ENCODE data around the gene RNU6-1. TPM values are rescaled to one million over a fixed set of nuclear protein-coding genes. Genes with fewer than 3 reads are reported as not detected.

Gene RNU6-1
- total and polyA plus RNA-seq, 2 donors from 2014 or later, result not detected

- Histone ChIP-seq H3K9me3 (ENCODE audit: control insufficient read depth in 2 of 3, insufficient read depth in 1 of 3, low read length in 3 of 3) (no peaks in the 10 kb centered on the region), H3K27ac (ENCODE audit: low read depth in 2 of 2, low read length in 2 of 2) (no peak overlapping the region), H3K4me1 (ENCODE audit: control insufficient read depth in 2 of 3, insufficient read depth in 2 of 3, low read depth in 1 of 3, low read length in 3 of 3) (peaks cover 0 to 9% (median 0%) of the 10 kb centered on the region in 3 donors), H3K9ac (ENCODE audit: low read length in 3 of 3) (no peak overlapping the region), H3K27me3 (ENCODE audit: control insufficient read depth, insufficient read depth, low read length) (peaks cover 53% of the 10 kb centered on the region), H3K36me3 (ENCODE audit: control insufficient read depth in 2 of 3, insufficient read depth in 3 of 3, low read length in 3 of 3) (no peaks in the 10 kb centered on the region), H3K4me3 (ENCODE audit: low read length in 3 of 3) (no peak overlapping the region)
- FAIRE-seq (no peak), DNase-seq (peak in 2 of 5 donors; percentile 33 to 61)
- TF ChIP-seq CTCF (IDR thresholded peaks at IDR 0.05; ENCODE audit: borderline replicate concordance, extremely low read depth, insufficient read depth), result no peak
- intact Hi-C loops (cut with DNase I), result no loop called here
Observed at GRCh38 chr15:67826717-67827561, 12.9 kb downstream of the RNU6-1 start.

GRCh38 chr15:67825881-67826716, 13.7 kb downstream of the RNU6-1 start:
- intact Hi-C loops (cut with DNase I), result no loop called here
- H3K27me3 ChIP-seq (ENCODE audit: control insufficient read depth, insufficient read depth, low read length), result peaks cover 54% of the 10 kb centered on the region
- FAIRE-seq (no peak), DNase-seq (peak in 2 of 5 donors; percentile 47 to 71)
- no peak for TF ChIP-seq CTCF (IDR thresholded peaks at IDR 0.05; ENCODE audit: borderline replicate concordance, extremely low read depth, insufficient read depth)
- no peaks in the 10 kb centered on the region for H3K36me3 ChIP-seq (ENCODE audit: control insufficient read depth in 2 of 3, insufficient read depth in 3 of 3, low read length in 3 of 3)
- peaks cover 0 to 9% (median 0%) of the 10 kb centered on the region in 3 donors for H3K4me1 ChIP-seq (ENCODE audit: control insufficient read depth in 2 of 3, insufficient read depth in 2 of 3, low read depth in 1 of 3, low read length in 3 of 3)
- H3K4me3 ChIP-seq (ENCODE audit: low read length in 3 of 3), result peak overlapping the region in 1 of 3 donors; percentile 25
- H3K27ac ChIP-seq (ENCODE audit: low read depth in 2 of 2, low read length in 2 of 2), result no peak overlapping the region
- no peak overlapping the region for H3K9ac ChIP-seq (ENCODE audit: low read length in 3 of 3)
- H3K9me3 ChIP-seq (ENCODE audit: control insufficient read depth in 2 of 3, insufficient read depth in 1 of 3, low read length in 3 of 3), result no peaks in the 10 kb centered on the region

- no peaks in the 10 kb centered on the region for H3K36me3 ChIP-seq (ENCODE audit: control insufficient read depth in 2 of 3, insufficient read depth in 3 of 3, low read length in 3 of 3)
- H3K9me3 ChIP-seq (ENCODE audit: control insufficient read depth in 2 of 3, insufficient read depth in 1 of 3, low read length in 3 of 3), result no peaks in the 10 kb centered on the region
- FAIRE-seq (no peak), DNase-seq (peak; percentile 60 to 72 (median 67))
- H3K4me1 ChIP-seq (ENCODE audit: control insufficient read depth in 2 of 3, insufficient read depth in 2 of 3, low read depth in 1 of 3, low read length in 3 of 3), result peaks cover 0 to 11% (median 0%) of the 10 kb centered on the region in 3 donors
- no peak for TF ChIP-seq CTCF (IDR thresholded peaks at IDR 0.05; ENCODE audit: borderline replicate concordance, extremely low read depth, insufficient read depth)
- peak within 1 kb of the TSS in 1 of 3 donors; percentile 25 for H3K4me3 ChIP-seq (ENCODE audit: low read length in 3 of 3)
- H3K27ac ChIP-seq (ENCODE audit: low read depth in 2 of 2, low read length in 2 of 2), result no peak within 1 kb of the TSS
- intact Hi-C loops (cut with DNase I), result no loop called here
- peaks cover 51% of the 10 kb centered on the region for H3K27me3 ChIP-seq (ENCODE audit: control insufficient read depth, insufficient read depth, low read length)
- no peak within 1 kb of the TSS for H3K9ac ChIP-seq (ENCODE audit: low read length in 3 of 3)
Observed at GRCh38 chr15:67824976-67825880, 14.6 kb downstream of the RNU6-1 start, which contains the start of gene SKOR1. TSS of gene SKOR1 (plus strand) at chr15:67825509. CDS start at chr15:67825603, 94 bp downstream.
